HuH-7 (cell line): ENCODE results near the gene CDK15.
"Not testable (repeated sequence)": the region's sequence is repeated elsewhere in the genome, so short reads cannot be mapped to it uniquely, and the experiment has no call there.

Source experiments
- DNase-seq: peaks from one replicate; pipeline ENCODE4 v3.0.0; 2011; ENCODE audit warnings: low spot score

CDK15 gene

DNA sequence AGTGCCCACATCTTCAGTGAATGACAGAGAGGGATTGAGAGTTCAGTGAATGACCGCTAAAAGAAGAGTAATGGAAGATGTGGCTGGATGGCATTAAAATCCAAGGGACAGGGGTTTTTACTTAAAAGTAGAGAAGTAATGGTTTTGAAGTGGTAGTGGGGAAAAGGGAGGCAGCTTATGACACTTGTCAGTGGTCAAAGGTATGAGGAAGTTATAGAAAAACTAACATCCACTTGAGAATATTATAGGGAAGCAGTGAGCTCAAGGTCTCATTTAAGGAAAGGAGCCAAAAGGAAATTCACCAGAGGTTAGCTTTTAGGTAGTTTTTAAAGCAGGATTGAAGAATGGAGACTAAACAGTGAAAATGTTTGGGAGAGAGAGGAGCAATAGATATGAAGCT is 24.3 kb downstream of the CDK15 start:
- no peak for DNase-seq

DNA sequence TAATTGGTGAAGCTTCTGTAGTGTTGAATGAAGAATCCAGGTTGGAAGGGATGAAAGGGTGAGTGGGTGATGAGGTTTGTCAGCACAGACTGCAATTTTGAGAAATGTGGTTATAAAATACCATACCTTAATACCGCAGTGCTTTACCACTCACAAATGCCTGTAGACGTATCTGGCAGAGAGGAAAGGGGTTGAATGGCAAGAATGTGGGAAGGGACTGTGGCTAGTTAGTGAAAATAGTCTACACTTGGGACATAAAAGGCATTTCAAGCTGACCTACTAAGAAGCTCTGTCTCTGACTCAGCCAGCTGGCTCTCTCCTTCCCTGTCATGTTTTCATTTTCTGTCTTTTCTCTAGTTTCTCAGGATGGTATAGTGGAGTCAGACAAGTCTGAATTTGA is 25.1 kb downstream of the CDK15 start:
- no peak for DNase-seq

DNA sequence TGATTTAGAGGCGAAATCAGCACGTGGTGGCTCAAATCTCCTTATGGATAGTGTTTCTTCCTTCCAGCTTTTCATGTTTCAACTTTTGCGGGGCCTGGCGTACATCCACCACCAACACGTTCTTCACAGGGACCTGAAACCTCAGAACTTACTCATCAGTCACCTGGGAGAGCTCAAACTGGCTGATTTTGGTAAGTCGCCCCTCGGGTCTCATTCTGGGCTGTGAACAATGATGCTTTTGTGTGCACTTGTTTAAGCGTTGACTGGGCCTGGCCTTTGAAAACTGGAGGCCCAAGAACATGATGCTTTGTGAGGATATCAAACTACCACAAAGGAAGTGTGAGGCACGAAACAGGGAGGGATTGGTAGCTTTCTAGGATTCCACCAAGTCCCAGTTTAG is 27.4 kb downstream of the CDK15 start:
- no peak for DNase-seq

DNA sequence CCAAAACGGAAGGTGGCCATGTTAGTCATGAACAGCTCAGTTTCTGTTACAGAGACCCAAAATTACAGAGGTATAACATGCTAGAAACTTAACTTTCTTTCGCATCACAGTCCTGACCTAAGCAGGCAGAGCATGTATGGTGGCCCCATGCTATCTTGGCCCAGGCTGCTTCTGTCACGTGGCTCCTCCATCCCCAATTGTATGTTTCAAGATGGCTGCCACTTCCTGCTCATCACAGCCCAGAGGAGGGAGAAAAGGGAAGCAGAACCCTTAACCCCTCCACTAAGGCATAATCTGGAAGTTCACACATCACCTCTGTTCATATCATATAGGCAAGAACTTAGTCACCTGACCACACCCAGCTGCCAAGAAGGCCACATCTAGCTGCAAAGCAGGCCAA is 28.7 kb downstream of the CDK15 start:
- no peak for DNase-seq

DNA sequence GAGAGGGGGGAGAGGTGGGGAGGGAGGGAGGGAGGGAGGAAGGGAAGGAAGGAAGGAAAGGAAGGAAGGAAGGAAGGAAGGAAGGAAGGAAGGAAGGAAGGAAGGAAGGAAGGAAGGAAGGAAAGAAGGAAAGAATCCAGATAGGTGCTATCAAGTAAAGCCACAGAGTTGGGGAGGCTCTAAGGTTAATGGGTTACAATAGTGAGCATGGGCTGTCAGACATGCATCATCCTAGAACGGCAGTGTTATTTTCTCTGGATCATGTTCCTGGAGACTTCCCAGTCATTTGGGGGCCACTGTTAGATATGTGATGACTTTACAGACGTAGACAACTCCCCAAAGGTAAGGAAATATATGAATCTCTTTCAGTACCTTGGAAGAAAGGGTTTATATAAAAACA is 31.1 kb downstream of the CDK15 start:
- no peak for DNase-seq

DNA sequence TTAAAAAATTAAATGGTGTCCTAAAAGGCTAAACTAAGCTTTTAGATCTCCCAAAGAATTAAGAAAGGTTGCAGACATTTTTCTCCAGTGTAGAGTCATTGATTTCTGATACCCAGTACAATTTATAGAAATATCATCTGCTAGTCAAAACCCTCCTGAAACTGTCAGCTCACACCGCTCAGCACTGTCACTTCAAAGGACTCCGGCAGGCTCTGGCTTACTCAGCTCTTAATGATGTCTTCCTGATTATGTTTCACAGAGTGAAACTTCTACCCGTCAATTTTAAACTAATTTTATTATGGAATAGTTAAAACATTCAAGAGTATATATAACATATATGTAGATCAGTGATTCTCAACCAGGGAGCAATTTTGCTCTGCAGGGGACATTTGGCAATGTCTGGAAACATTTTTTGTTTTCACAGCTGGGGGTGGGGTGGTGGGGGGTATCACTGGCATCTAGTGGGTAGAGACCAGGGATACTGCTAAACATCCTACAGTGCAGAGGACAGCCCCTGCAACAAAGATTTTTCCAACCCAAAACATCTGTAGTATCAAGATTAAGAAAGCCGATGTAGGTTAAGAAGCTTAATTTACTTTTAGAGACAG is 31.6 kb downstream of the CDK15 start:
- no peak for DNase-seq

DNA sequence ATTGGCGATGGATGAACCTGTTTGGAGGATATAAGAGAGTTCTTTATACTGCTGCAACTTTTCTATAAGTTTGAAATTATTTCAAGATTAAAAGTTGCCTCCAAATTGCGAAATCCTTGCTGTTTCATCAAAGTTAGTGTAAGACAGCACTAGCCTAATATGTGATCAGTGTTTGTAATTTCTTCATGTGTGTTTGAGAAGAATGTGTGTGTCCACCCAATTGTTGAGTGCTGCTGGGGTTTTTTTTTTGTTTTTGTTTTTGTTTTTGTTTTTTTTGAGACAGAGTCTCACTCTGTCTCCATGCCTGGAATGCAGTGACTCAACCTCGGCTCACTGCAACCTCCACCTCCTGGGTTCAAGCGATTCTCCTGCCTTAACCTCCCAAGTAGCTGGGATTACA is 33.4 kb downstream of the CDK15 start:
- DNase-seq: no peak

DNA sequence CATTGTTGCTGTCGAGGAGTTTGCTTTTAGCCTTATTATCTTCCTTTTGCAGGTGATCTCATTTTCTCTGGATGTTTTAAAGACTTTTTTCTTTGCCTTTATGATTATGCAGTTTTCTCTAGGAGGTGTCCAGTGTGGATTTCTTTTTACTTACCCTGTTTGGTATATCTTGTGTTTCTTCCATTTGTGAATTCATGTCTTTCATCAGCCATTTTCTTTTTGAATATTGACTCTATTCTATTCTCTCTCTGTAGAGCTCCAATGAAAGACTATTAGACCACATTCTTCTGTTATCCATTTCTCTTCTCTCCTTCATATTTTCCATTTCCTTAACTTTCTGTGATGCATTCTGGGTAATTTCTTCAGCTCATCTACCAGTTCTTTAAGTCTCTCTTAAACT is 34.4 kb downstream of the CDK15 start:
- DNase-seq: no peak

DNA sequence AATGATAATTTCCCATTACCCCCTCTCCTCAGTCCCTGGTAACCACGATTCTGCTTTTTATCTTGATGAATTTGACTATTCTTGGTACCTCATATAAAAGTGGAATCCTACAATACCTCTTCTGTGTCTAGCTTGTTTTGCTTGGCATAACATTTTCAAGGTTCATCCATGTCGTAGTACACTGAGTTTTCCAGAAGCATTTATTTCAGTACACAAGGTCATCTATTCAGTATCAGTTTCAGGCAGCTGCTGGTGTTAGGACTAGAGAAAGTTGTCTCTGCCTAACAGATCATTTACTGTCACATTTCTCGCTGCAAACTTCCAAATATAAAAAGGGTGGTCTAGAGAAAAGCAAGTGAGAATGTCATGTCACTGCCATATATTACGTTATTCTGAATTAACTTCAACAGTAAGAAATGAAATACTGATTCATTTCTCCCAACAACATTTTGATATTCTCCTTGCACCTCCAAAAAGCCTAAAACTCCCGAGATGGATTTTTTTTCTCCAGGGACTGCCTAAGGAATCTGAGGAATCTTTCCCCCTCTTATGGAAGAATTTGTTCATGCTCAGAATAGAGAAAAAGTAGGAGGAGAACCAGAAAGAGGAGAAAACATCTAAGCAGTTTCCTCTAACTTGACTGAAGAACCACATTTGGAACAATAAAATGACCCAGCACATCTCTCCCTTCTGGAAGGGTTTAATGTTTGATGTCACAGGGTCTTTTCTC is 36.0 kb downstream of the CDK15 start:
- DNase-seq: no peak

DNA sequence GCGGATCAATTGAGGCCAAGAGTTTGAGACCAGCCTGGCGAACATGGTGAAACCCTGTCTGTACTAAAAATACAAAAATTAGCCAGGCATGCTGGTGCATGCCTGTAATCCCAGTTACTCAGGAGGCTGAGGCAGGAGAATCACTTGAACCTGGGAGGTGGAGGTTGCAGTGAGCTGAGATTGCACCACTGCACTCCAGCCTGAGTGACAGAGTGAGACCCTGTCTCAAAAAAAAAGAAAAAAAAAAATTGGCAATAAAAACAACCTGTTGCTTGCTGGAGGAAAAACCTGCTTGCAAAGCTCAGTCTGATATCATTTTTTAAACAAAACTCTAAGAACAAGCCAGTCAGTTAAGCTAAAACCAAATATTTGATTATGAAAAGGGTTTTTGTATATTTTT is 38.6 kb downstream of the CDK15 start:
- DNase-seq: not testable (repeated sequence)

DNA sequence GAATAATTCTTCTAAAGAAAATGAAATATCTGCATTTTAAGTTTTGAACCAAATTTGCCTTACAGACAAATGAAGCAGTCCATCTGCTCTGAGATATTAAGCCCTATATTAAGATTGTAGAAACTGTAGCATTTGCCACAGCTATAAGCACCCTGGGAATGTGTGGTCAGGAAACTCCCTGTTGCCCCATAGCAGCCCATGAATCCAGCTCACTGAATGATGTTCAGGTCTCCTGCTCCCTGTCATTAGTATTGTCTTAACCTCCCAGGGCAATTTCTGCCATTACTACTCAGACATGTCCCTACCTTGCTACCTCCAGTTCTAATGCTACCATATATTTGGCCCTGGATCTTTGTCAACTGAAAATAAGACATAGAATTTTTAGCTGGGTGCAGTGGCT is 41.1 kb downstream of the CDK15 start:
- no peak for DNase-seq

DNA sequence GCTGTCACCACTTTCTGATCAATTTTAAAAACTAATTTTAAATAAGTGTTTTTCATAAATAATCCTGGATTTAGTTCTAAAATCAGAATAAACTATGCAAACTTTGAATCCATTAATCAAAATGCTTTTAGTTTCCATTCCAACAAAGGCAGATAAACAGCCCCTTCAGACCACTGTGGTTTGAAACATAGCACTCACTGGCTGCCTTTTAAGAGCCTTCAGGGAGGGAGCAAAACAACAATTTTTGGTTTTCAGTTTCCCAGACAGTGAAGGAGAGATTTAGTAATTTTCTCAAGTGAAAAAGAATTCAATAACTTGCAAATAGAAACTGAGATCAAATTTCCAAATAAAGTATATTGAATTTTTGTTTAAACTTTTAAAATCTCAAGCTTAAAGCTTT is 46.1 kb downstream of the CDK15 start:
- DNase-seq: no peak

DNA sequence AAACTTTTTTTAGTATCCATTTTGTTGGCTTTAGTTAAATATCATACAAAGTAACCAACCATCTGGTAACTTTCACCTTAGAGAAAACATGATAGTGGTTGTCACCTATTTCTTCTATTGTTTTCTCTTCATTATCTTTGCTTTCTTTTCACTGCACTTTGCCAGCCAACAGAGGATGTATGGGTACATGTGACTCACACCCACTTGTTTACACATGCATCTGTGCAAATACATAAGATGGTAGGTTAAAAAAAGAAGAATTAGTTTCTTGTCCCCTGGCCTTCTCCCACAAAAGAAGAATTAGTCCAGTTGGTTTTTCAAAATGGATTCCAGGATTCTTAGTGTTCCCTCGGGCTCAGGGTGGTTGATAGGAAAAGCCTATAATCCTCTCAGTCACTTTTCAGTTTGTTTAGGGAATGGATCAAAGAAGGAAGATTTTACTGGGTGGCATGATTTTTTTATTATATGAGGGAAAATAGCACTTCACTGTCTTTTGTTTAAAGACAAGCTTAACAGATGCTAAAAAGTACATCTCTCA is 46.6 kb downstream of the CDK15 start:
- no peak for DNase-seq

DNA sequence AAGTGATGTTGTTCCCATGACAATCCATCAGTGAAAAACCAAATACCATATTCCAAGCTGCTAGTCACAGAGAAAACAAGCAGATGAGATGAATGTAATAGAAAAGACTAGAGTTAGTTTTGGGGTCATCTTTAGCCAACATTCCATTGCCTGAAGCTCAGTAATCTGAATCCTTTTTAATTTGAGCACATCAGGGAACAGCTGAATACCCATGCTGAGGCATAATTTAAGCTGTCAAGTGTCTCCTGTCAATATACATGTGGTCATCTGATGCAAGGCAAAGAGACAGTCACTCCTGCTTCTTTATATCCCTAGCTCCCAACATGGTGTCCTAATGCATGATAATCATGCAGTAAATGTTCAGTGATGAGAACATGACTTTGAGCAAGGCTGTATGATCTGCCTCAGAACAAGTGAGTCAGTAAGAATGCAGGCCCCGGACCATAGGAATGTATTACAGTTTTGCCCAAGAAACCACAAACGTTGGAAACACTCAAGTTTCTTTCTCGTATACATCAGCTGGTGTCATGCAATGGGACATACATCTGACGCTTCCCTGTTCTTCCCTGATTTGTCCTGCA is 48.0 kb downstream of the CDK15 start:
- DNase-seq: no peak

DNA sequence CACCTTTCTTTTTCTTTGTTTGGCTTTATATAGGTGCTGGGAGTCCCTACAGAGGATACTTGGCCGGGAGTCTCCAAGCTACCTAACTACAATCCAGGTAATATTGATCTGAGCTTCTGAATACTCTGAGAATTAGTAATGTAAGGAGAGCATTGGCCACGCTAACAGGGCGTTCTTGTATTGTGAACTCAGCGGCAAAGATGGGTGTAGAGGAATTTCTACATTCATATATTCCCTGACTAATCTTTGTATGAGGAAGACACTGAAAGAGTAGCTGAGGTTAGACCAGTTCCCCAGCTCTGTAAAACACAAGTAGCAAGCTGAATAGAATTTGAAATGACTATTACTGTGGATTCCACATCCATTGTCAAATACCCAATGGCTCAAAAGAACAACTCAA is 48.5 kb downstream of the CDK15 start:
- no peak for DNase-seq

DNA sequence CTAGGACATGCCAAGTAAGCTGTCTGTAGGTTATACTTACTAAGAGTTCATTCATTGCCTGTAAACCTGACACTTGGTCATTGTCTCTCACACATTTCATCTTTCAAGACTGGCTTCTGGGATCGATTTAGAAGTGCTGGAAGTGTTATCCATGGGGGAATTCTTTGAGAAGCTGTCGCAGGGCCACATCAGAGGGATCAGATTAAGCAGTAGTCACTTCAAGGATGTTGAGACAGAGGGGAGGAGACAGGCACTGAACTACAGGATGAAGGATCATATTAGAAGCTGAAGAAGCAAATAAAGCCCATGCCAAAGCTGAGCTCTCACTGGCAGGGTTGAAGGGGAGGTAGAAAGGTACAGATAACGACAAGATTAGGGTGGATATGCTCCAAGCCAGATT is 49.0 kb downstream of the CDK15 start:
- DNase-seq: no peak

DNA sequence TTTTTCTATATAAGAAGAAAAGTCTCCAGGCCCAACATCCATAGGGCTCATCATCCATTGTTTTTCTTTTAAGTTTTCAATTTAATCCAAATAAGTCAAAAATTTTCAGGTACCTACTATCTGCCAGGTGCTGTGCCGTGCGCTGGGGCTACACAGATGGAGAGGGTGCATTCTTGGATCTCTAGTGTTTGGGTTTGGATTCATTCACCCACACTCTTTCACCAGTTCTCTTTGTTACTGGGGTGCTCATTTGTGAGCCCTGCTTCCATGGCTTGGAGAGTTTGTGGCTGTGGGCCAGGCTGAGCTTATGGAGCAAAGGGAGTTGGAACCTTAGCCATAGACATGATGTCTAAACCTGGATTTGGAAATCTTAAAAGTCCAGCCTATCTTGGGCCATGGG is 51.0 kb downstream of the CDK15 start:
- no peak for DNase-seq

DNA sequence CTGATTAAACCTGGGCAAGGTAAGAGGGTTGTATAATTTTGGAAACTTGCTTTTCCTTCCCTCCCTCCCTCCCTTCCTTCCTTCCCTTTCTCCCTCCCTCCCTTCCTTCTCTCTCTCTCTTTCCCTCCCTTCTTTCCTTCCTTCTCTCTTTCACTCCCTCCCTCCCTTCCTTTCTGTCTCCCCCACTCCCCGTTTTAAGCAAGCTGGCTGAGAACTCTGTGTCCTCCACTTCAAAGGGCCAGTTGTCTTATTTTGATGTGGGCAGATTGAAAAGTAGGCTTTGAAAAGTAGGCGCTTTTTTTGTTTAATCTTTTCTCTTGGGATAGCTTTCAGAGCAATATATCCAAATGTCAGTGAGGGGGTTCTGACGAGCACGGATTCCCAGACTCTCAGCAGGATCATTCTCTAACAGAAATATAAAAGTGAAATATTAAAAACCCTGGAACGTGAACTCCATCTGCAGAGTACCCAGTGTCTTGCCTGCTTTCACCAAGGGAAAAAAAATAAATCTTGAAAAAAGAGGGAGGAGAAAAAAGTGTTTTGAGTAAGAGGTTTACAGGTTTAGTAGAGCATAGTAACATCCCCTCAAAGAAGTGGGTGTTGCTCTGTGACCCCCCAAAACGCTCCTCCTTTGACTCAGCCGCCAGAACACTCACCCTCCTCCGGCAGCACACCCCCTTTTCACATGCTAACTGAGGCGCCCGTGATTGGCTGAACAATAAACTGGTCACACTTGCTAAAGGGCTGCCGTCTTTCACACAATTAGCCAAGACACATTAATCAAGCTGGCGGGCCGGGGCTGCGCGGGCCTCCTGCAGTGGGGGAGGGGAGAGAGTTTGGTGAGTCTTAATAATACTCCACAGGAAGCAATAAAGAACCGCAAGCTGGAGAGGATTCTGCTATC is 52.2 kb downstream of the CDK15 start:
- no peak for DNase-seq

DNA sequence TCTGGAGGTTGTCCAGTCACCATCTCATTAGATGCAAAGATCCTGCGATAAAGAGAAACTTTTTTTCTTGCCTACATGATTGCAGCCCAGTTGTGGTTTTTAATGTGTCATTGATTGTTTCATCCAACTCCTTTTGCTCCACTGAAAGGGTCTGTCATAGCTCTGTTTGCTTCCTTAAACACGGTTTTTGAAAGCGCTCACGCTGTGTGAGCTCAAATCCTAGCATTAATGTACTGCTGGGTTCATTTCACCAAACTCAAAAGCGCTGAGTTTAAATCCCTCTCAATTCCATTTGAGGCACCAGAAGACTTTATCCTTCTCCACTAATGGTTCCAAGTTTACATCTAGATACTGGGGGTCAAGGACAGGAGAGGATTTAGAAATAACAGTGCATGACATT is 53.6 kb downstream of the CDK15 start:
- no peak for DNase-seq

DNA sequence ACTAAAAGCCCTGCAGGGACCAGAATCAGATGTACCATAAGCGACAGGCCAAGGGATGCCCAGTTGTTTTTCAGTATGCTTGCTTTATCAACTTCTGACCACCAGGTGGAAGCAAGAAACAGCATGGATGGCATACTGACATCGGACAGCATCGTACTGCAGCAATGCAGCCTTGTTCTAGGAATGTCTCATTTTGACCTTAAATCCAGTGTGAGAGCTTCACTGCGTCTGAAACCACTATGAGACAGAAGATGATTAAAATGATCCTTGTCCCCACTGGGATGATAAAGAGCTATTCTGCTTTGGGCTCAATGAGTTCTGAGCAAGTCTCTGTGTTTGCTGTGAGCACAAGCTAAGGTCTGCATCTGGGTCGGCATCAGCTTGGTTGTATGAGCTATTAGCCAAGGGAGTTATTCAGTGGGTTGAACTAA is 54.3 kb downstream of the CDK15 start:
- peak; percentile 69 for DNase-seq

DNA sequence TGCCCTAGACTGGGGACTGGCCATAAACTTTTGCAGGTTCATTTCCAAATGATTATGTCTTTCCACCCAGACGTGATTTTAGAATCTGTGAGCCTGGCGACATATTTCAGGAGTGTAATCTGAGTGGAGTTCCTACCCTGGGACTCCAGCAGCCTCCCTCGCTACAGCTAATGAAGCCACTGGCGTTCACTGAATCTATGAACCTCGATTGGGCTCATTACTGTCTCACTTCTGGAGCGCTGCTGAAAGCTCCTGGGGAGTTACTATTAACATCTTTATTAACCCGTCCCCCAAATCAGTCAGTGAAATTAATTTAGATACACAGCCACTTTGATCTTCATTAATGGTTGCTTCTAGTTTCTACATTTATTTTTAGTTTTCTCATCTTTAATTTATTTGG is 56.5 kb downstream of the CDK15 start:
- no peak for DNase-seq

DNA sequence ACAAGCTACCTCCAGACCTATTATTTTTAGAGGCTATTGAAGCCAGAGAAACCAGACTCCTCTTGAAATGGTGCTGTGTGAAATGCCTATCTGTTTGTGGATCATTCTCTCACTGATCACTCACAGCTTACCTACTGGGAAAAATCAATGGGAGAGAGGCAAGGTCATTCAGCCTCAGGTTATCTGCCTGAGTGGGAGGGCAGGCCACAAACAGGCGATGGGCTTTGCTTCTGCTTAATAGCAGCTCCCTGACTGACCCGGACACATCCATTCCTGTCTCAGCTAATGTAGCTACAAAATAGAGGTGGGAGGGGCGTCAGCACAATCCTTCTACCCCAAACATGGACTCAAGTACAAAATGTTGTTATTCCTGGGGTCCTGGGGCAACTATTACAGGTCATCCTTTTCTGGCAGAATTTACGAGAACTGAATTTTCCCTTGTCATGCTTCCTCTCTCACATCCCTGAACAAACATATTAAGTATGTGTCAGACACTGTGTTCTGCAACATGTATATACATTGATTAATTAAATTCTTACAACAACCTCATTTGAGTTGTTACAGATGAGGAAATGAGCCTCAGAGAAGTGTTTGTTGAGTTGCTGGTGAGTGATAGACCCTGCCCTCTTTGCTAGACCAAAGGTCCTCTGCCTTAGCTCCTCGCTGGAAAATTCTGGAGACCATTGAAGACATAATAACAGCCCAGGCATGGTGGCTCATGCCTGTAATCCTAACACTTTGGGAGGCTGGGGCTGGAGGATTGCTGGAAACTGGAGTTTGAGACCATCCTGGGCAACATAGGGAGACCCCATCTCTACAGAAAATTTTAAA is 60.5 kb downstream of the CDK15 start:
- peak; percentile 43 for DNase-seq
